Kidney tubule cell (primary cell): ENCODE data around the gene TGOLN2.
"Not testable (repeated sequence)": the region's sequence is repeated elsewhere in the genome, so short reads cannot be mapped to it uniquely, and the experiment has no call there.

Source experiments
- DNase-seq: peaks from one replicate; pipeline ENCODE4 v3.0.0-alpha.2; 2018; ENCODE audit warnings: low spot score

TGOLN2 gene

GRCh38 chr2:85340034-85340892 is 12.5 kb upstream of the TGOLN2 start:
- DNase-seq = no peak

GRCh38 chr2:85334928-85335327 is 7.1 kb upstream of the TGOLN2 start:
- DNase-seq = no peak

- not testable (repeated sequence) for DNase-seq
These were observed 6.1 kb upstream of the TGOLN2 start for GRCh38 chr2:85333877-85334276.

GRCh38 chr2:85330839-85331636 is 3.2 kb upstream of the TGOLN2 start:
- no peak for DNase-seq

- not testable (repeated sequence) for DNase-seq
These were observed 1.9 kb upstream of the TGOLN2 start for GRCh38 chr2:85329701-85330100.

DNA sequence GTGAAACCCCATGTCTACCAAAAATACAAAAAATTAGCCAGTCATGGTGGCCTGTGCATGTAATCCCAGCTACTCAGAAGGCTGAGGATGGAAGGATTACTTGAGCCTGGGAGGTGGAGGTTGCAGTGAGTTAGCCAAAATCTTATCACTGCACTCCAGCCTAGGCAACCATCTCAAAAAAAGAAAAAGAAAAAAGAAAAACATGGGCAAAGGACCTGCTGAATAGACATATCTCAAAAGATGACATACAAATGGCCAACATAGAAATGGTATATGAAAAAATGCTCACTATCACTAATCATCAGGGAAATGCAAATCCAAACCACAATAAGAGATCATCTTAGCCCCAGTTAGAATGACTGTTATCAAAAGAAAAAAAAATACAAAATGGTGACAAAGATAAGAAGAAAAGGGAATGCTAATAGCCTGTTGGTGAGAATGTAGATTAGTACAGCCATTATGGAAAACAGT is 1.4 kb upstream of the TGOLN2 start:
- no peak for DNase-seq

DNA sequence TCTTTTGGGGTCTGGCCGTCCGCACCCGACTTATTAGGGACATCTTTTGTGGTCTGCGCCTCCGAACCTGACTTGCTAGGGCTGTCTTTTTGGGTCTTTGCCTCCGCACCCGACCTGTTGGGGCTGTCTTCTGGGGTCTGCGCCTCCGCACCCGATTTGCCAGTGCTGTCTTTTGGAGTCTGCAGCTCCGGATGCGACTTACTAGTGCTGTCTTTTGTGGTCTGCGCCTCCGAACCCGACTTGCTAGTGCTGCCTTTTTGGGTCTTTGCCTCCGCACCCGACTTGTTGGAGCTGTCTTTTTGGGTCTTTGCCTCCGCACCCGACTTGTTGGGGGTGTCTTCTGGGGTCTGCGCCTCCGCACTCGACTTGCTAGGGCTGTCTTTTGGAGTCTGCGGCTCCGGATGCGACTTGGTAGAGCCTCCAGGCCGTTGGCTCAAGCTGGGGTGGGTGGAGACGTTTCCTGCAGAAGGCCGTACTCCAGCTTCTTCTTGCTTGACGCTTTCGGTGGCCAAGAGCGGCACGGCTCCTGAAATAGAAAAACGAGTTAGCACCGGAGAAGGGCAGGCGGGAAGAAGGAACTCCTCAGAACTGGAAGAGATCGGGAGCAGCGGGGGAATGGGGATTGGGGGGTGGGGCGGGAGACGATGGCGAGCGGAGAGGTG is 498 bp downstream of the TGOLN2 start:
- DNase-seq = peak; percentile 48

DNA sequence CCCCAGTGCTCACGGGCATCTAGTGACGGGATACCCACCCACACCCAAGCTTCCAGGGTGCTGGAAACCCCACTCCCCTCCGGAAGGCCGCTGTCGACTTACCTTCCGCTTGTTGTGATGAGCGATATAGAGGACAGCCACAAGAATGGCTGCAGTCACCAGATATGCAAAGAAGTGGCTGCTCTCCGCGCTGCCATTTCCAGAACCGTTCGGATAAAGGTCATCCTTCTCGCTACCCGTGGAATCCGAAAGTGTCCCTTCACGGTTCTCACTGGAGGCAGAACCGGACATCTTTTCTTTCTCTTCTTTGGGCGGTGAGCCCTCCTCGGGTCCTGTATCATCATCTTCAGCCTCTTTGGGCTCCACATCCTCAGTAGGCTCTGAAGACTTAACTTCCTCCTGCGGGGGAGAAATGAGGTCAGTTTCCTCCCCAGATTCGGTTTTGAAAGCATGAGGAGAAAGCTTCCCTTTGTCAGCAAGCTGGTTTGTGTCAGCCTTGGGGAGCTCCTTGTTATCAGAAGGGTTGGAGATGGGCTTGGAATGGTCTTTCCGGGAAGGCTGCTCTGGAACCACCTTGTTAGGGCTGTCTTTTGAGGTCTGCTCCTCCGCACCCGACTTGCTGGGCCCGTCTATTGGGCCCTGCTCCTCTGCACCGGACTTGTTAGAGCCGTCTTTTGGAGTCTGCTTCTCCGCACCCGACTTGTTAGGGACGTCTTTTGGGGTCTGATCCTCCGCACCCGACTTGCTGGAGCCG is 1.2 kb downstream of the TGOLN2 start:
- DNase-seq = peak; percentile 52

- DNase-seq = no peak
These were observed 2.4 kb downstream of the TGOLN2 start for GRCh38 chr2:85325466-85325811.

GRCh38 chr2:85324639-85325465 is 2.9 kb downstream of the TGOLN2 start:
- peak; percentile 92 for DNase-seq

- DNase-seq = not testable (repeated sequence)
These were observed 3.8 kb downstream of the TGOLN2 start for GRCh38 chr2:85323988-85324367.

DNA sequence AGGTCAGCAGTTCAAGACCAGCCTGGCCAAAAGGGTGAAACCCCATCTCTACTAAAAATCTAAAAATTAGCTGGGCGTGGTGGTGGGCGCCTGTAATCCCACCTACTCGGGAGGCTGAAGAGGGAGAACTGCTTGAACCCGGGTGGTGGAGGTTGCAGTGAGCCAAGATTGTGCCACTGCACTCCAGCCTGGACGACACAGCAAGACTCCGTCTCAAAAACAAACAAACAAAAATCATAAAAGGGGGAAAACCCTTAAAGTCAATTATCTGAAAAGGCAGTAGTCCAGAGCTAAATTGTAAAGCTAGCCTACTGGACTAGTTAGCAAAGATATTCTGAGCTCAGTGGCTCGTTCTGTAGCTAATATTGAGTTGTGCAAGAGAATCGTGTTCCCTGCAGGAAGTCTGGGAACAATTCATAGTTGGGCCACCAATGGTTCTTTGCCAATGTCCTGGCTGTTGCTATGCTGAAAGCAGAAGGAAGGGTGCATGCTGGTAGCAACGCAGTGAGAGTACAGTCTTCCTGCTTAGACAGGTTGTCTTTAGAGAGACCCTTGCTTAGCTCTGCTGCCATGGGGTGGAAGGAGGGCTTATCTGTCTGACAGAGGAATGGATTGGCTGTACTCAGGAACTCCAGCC is 4.3 kb downstream of the TGOLN2 start:
- no peak for DNase-seq

DNA sequence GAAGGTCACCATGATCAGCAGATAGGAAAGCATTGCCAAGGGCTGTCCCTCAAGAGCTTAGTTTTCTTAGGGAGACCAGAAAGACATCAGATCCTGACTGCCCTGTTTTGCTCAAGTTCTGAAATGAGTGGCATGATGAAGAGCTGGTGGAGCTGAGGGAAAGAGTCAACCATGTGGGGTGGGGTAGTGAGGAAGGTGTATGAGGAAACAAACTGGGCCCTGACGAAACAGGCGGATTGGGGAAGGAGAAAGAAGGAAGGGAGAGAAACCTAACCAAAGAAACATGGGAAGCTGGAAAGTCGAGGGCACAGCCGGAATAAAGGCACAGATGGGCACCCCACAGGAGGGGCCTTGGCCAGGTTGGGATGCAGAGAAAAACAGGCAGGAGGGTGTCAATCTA is 8.0 kb downstream of the TGOLN2 start:
- DNase-seq = no peak

DNA sequence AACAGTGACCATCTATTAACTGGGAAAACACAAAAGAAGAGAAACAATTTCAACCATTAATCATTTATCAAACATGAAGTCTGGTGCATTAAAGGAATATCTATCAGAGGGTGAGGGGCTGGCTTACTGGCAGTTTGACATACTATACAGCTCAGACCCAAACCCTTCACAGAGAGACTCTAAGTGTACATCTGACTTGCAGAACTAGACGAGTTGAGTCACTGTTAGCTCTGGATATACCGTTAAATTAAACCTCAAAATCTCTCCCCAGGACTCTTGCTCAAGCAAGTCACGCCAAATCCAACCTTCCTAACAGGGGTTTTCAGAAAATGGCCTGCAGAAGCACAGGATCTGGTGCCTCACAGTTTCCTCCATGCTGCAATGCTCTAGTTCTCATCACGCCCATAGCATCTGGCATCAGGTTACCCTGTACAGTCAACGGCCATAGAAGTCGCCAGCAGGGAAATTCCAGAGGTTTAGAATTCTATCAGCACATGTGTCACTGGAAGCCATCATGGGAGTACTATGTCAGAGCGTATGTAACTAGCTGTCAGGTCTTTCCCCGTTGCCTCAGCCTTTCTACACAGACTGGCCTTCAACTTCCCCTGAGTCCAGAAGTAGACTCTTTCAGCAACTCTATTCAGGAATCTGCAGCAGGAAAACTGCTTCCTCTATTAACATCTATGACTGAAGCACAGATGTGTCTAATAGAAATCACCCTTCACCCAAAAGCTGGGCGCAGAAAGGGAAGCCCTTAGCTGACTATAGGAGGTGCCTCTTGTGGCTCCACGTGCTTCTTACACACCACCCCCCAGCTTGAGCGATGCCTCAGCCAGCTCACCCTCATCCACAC is 9.3 kb downstream of the TGOLN2 start:
- peak; percentile 30 for DNase-seq

GRCh38 chr2:85315921-85316320 is 11.9 kb downstream of the TGOLN2 start:
- DNase-seq = not testable (repeated sequence)

- DNase-seq = no peak
These were observed 12.9 kb downstream of the TGOLN2 start for GRCh38 chr2:85314884-85315242.

GRCh38 chr2:85312404-85312803 is 15.4 kb downstream of the TGOLN2 start:
- no peak for DNase-seq

DNA sequence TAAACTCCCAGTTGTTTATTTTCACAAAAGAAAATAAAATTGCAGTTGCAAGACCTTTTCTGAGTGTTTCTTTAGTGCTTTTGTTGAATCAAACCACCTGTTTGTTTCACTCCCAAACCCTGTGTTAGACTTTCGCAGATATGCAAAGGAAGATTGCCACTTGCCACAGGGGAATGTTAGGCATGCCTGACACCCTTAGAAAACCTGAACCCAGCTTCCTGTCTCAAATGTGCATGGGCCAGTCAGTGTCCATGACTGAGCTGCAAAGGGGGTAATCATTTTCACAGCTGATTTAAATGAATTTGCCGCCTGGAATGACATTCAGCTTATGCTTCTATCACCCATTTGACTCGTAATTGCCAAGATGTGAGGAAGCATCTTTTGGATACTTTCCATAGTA is 17.5 kb downstream of the TGOLN2 start:
- peak; percentile 68 for DNase-seq

DNA sequence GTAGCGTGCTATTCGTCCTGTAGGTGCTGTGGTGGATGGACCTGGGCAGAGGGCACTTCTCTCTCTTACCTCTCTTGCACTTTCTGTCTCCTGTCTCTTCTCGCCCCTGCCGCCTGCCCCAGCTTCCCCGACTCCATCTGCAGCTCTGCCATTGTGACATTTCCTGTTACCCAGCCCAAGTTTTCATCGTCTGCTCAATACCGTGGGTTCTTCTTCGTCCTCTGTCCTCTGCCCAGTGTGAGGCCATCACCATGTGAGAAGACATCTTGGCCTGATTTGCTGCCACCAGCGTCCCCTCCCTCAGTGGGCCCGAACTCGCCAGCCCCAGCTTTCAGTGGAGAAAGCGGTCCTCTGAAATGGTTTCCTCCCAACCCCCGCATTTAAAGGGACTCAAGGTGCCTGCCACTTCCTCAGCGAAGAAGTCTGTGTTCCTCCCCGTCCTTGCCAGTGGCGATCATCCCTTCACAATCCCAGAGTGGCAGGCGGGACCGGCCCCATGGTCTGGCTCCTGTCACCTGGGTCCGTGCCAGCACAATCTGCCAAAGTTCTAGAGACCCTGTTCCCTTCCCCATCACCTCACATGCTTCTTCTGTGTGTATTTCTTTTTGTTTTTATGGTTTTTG is 18.0 kb downstream of the TGOLN2 start:
- DNase-seq = no peak
